Measurements from ENCODE around the gene CELF1.

Gene CELF1

GRCh38 chr11:47446833-47447232, 106.1 kb downstream of the CELF1 start:
- Histone ChIP-seq H3K36me3 (no peaks in the 10 kb centered on the region), H3K27me3 (ENCODE audit: insufficient read depth, low read depth, severe bottlenecking) (no peaks in the 10 kb centered on the region), H3K27ac (no peak overlapping the region), H3K4me3 (ENCODE audit: low read depth, low read length) (no peak overlapping the region), H3K9me3 (ENCODE audit: severe bottlenecking) (no peaks in the 10 kb centered on the region)
- no peak for DNase-seq
- TF ChIP-seq CTCF (IDR thresholded peaks at IDR 0.05; ENCODE audit: low read depth, low read length) = no peak

GRCh38 chr11:47445840-47446239, 107.1 kb downstream of the CELF1 start:
- Histone ChIP-seq H3K27ac (no peak overlapping the region), H3K4me3 (ENCODE audit: low read depth, low read length) (no peak overlapping the region), H3K27me3 (ENCODE audit: insufficient read depth, low read depth, severe bottlenecking) (no peaks in the 10 kb centered on the region), H3K36me3 (no peaks in the 10 kb centered on the region), H3K9me3 (ENCODE audit: severe bottlenecking) (no peaks in the 10 kb centered on the region)
- no peak for TF ChIP-seq CTCF (IDR thresholded peaks at IDR 0.05; ENCODE audit: low read depth, low read length)
- DNase-seq = no peak

GRCh38 chr11:47443817-47444216, 109.1 kb downstream of the CELF1 start:
- TF ChIP-seq CTCF (IDR thresholded peaks at IDR 0.05; ENCODE audit: low read depth, low read length) = no peak
- H3K27me3 ChIP-seq (ENCODE audit: insufficient read depth, low read depth, severe bottlenecking) = no peaks in the 10 kb centered on the region
- no peaks in the 10 kb centered on the region for H3K36me3 ChIP-seq
- no peak overlapping the region for H3K4me3 ChIP-seq (ENCODE audit: low read depth, low read length)
- H3K9me3 ChIP-seq (ENCODE audit: severe bottlenecking) = no peaks in the 10 kb centered on the region
- no peak for DNase-seq
- no peak overlapping the region for H3K27ac ChIP-seq

GRCh38 chr11:47443028-47443700, 109.8 kb downstream of the CELF1 start:
- no peaks in the 10 kb centered on the region for H3K36me3 ChIP-seq
- H3K27ac ChIP-seq = no peak overlapping the region
- peak; percentile 40; the same call in 1 of the 2 replicates for TF ChIP-seq CTCF (IDR thresholded peaks at IDR 0.05; ENCODE audit: low read depth, low read length)
- no peaks in the 10 kb centered on the region for H3K27me3 ChIP-seq (ENCODE audit: insufficient read depth, low read depth, severe bottlenecking)
- H3K4me3 ChIP-seq (ENCODE audit: low read depth, low read length) = no peak overlapping the region
- no peak for DNase-seq
- no peaks in the 10 kb centered on the region for H3K9me3 ChIP-seq (ENCODE audit: severe bottlenecking)

GRCh38 chr11:47442514-47442913, 110.4 kb downstream of the CELF1 start:
- Histone ChIP-seq H3K27ac (no peak overlapping the region), H3K4me3 (ENCODE audit: low read depth, low read length) (no peak overlapping the region), H3K27me3 (ENCODE audit: insufficient read depth, low read depth, severe bottlenecking) (no peaks in the 10 kb centered on the region), H3K9me3 (ENCODE audit: severe bottlenecking) (no peaks in the 10 kb centered on the region), H3K36me3 (no peaks in the 10 kb centered on the region)
- no peak for DNase-seq
- no peak for TF ChIP-seq CTCF (IDR thresholded peaks at IDR 0.05; ENCODE audit: low read depth, low read length)

- no peak for TF ChIP-seq CTCF (IDR thresholded peaks at IDR 0.05; ENCODE audit: low read depth, low read length)
- Histone ChIP-seq H3K9me3 (ENCODE audit: severe bottlenecking) (no peaks in the 10 kb centered on the region), H3K27ac (no peak overlapping the region), H3K27me3 (ENCODE audit: insufficient read depth, low read depth, severe bottlenecking) (no peaks in the 10 kb centered on the region), H3K36me3 (no peaks in the 10 kb centered on the region), H3K4me3 (ENCODE audit: low read depth, low read length) (no peak overlapping the region)
- no peak for DNase-seq
Observed at GRCh38 chr11:47441421-47441820, 111.5 kb downstream of the CELF1 start.

Data from WERI-Rb-1 (cell line).